ENCODE results near the gene PHF24.

DNA sequence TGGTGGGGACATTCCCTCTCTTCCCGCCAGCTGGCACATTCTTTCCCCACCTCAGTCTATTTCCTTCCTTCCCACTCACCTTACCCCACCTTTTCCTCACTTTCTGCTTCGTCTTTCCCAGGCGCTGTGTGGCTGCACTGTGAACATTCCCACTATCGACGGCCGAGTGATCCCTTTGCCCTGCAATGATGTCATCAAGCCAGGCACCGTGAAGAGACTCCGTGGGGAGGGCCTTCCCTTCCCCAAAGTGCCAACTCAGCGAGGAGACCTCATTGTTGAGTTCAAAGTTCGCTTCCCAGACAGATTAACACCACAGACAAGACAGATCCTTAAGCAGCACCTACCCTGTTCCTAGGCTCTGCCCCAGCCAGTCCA, 38.8 kb downstream of the PHF24 start:
- TF ChIP-seq, protein P1, sequence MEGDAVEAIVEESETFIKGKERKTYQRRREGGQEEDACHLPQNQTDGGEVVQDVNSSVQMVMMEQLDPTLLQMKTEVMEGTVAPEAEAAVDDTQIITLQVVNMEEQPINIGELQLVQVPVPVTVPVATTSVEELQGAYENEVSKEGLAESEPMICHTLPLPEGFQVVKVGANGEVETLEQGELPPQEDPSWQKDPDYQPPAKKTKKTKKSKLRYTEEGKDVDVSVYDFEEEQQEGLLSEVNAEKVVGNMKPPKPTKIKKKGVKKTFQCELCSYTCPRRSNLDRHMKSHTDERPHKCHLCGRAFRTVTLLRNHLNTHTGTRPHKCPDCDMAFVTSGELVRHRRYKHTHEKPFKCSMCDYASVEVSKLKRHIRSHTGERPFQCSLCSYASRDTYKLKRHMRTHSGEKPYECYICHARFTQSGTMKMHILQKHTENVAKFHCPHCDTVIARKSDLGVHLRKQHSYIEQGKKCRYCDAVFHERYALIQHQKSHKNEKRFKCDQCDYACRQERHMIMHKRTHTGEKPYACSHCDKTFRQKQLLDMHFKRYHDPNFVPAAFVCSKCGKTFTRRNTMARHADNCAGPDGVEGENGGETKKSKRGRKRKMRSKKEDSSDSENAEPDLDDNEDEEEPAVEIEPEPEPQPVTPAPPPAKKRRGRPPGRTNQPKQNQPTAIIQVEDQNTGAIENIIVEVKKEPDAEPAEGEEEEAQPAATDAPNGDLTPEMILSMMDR (IDR thresholded peaks at IDR 0.05 in 2 of 3, conservative IDR thresholded peaks at IDR 0.05 in 1 of 3; ENCODE audit: control insufficient read depth in 2 of 3, extremely low read depth in 1 of 3, insufficient read depth in 1 of 3, low read depth in 3 of 3, low read length in 3 of 3): no peak
- TF ChIP-seq CHD4 (IDR thresholded peaks at IDR 0.05) (no peak), CHD1 (IDR thresholded peaks at IDR 0.05; ENCODE audit: low read depth, low read length) (no peak), BMI1 (IDR thresholded peaks at IDR 0.05; ENCODE audit: borderline replicate concordance) (no peak), SP1 (IDR thresholded peaks at IDR 0.05; ENCODE audit: low read depth, low read length) (no peak), TCF7 (IDR thresholded peaks at IDR 0.05; ENCODE audit: borderline replicate concordance) (no peak)
- TF ChIP-seq, protein P2, sequence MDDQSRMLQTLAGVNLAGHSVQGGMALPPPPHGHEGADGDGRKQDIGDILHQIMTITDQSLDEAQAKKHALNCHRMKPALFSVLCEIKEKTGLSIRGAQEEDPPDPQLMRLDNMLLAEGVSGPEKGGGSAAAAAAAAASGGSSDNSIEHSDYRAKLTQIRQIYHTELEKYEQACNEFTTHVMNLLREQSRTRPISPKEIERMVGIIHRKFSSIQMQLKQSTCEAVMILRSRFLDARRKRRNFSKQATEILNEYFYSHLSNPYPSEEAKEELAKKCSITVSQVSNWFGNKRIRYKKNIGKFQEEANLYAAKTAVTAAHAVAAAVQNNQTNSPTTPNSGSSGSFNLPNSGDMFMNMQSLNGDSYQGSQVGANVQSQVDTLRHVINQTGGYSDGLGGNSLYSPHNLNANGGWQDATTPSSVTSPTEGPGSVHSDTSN (IDR thresholded peaks at IDR 0.05; ENCODE audit: insufficient replicate concordance, low read depth, low read length): no peak
